NB4 (cell line): Measurements from ENCODE around the gene ZNF491.

ENCODE experiments used
- MAX ChIP-seq: IDR thresholded peaks from 2 replicates; pipeline ENCODE4 v1.6.1; 2011; ENCODE audit warnings: low read depth, low read length
- POLR2A ChIP-seq: IDR thresholded peaks from 2 replicates; pipeline ENCODE4 v1.6.1; 2011; ENCODE audit warnings: mild to moderate bottlenecking; ENCODE audit not compliant: insufficient read length; ENCODE audit errors: extremely low read depth
- TF ChIP-seq, protein P1 (sequence below): IDR thresholded peaks from one replicate; pipeline ENCODE4 v1.5.1; 2012; ENCODE audit warnings: low read depth, low read length

- TF ChIP-seq, protein P1, sequence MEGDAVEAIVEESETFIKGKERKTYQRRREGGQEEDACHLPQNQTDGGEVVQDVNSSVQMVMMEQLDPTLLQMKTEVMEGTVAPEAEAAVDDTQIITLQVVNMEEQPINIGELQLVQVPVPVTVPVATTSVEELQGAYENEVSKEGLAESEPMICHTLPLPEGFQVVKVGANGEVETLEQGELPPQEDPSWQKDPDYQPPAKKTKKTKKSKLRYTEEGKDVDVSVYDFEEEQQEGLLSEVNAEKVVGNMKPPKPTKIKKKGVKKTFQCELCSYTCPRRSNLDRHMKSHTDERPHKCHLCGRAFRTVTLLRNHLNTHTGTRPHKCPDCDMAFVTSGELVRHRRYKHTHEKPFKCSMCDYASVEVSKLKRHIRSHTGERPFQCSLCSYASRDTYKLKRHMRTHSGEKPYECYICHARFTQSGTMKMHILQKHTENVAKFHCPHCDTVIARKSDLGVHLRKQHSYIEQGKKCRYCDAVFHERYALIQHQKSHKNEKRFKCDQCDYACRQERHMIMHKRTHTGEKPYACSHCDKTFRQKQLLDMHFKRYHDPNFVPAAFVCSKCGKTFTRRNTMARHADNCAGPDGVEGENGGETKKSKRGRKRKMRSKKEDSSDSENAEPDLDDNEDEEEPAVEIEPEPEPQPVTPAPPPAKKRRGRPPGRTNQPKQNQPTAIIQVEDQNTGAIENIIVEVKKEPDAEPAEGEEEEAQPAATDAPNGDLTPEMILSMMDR, result no peak
- TF ChIP-seq POLR2A (no peak), MAX (no peak)
Measured at GRCh38 chr19:11807099-11807380, 8.7 kb downstream of the ZNF491 start.
